SK-N-SH treated with all-trans-retinoic acid at 6 μM for 48 hours (cell line): ENCODE results near the gene BRINP1.

Experiments
- ATAC-seq: fragments of 200-7000 bp; cut with Tn5 transposase; 3 replicates; pipeline ENCODE4 v1.9.1; 2020; ENCODE audit warnings: mild to moderate bottlenecking, moderate library complexity
- BACH2 ChIP-seq: fragments of 250-450 bp; sonication (Bioruptor Pico); IDR thresholded peaks from 2 replicates; pipeline ENCODE4 v1.9.0; 2021; ENCODE audit warnings: mild to moderate bottlenecking, borderline replicate concordance
- CSDC2 ChIP-seq: fragments of 250-450 bp; sonication (Bioruptor Pico); IDR thresholded peaks from 2 replicates; pipeline ENCODE4 v1.5.0; 2020; ENCODE audit warnings: mild to moderate bottlenecking, moderate library complexity
- CSRNP3 ChIP-seq: fragments of 250-450 bp; sonication (Bioruptor Pico); IDR thresholded peaks from 2 replicates; pipeline ENCODE4 v1.5.1; 2021; ENCODE audit warnings: mild to moderate bottlenecking, moderate library complexity
- ESRRG ChIP-seq: fragments of 250-450 bp; sonication (Bioruptor Pico); IDR thresholded peaks from 2 replicates; pipeline ENCODE4 v1.6.1; 2021; ENCODE audit warnings: mild to moderate bottlenecking
- ISL1 ChIP-seq: fragments of 250-450 bp; sonication (Bioruptor Pico); IDR thresholded peaks from 2 replicates; pipeline ENCODE4 v2.1.2; 2022; ENCODE audit warnings: mild to moderate bottlenecking, moderate library complexity
- OSR1 ChIP-seq: fragments of 250-450 bp; sonication (Bioruptor Pico); IDR thresholded peaks from 2 replicates; pipeline ENCODE4 v1.8.0; 2022; ENCODE audit warnings: moderate library complexity, mild to moderate bottlenecking, inconsistent platforms
- POU6F1 ChIP-seq: fragments of 250-450 bp; sonication (Bioruptor Pico); IDR thresholded peaks from 2 replicates; pipeline ENCODE4 v1.8.0; 2021; ENCODE audit warnings: low read depth, mild to moderate bottlenecking, moderate library complexity, borderline replicate concordance
- PPARA ChIP-seq: fragments of 250-450 bp; sonication (Bioruptor Pico); IDR thresholded peaks from 2 replicates; pipeline ENCODE4 v1.5.0; 2020; ENCODE audit warnings: mild to moderate bottlenecking, borderline replicate concordance
- RARB ChIP-seq: fragments of 250-450 bp; sonication (Bioruptor Pico); IDR thresholded peaks from 2 replicates; pipeline ENCODE4 v1.8.0; 2021; ENCODE audit warnings: mild to moderate bottlenecking, moderate library complexity
- TCF4 ChIP-seq: fragments of 250-450 bp; sonication (Bioruptor Pico); IDR thresholded peaks from 2 replicates; pipeline ENCODE4 v1.8.0; 2021; ENCODE audit warnings: mild to moderate bottlenecking, moderate library complexity, borderline replicate concordance
- TOX ChIP-seq: fragments of 250-450 bp; sonication (Bioruptor Pico); IDR thresholded peaks from 2 replicates; pipeline ENCODE4 v1.8.0; 2021; ENCODE audit warnings: mild to moderate bottlenecking, moderate library complexity, borderline replicate concordance
- TSHZ2 ChIP-seq: fragments of 250-450 bp; sonication (Bioruptor Pico); IDR thresholded peaks from 2 replicates; pipeline ENCODE4 v1.5.0; 2020; ENCODE audit warnings: mild to moderate bottlenecking, moderate library complexity
- ZC3H10 ChIP-seq: fragments of 250-450 bp; sonication (Bioruptor Pico); IDR thresholded peaks from 2 replicates; pipeline ENCODE4 v1.5.1; 2021; ENCODE audit warnings: mild to moderate bottlenecking, moderate library complexity
- ZFP3 ChIP-seq: fragments of 250-450 bp; sonication (Bioruptor Pico); IDR thresholded peaks from 2 replicates; pipeline ENCODE4 v1.5.0; 2020; ENCODE audit warnings: mild to moderate bottlenecking, moderate library complexity
- ZNF565 ChIP-seq: fragments of 450-650 bp; formaldehyde crosslinking; conservative IDR thresholded peaks from 2 replicates; pipeline ENCODE4 v1.5.0; 2020; ENCODE audit warnings: low read depth, mild to moderate bottlenecking, moderate library complexity
- ZNF70 ChIP-seq: fragments of 450-650 bp; formaldehyde crosslinking; IDR thresholded peaks from 2 replicates; pipeline ENCODE4 v1.5.0; 2020; ENCODE audit warnings: mild to moderate bottlenecking, moderate library complexity
- ZNF8 ChIP-seq: fragments of 450-650 bp; formaldehyde crosslinking; IDR thresholded peaks from 2 replicates; pipeline ENCODE4 v1.5.0; 2020; ENCODE audit warnings: mild to moderate bottlenecking, moderate library complexity
- TF ChIP-seq, protein P1 (sequence below): fragments of 250-450 bp; sonication (Bioruptor Pico); IDR thresholded peaks from 2 replicates; pipeline ENCODE4 v1.5.1; 2020; ENCODE audit warnings: low read depth, mild to moderate bottlenecking, moderate library complexity

BRINP1 gene

DNA sequence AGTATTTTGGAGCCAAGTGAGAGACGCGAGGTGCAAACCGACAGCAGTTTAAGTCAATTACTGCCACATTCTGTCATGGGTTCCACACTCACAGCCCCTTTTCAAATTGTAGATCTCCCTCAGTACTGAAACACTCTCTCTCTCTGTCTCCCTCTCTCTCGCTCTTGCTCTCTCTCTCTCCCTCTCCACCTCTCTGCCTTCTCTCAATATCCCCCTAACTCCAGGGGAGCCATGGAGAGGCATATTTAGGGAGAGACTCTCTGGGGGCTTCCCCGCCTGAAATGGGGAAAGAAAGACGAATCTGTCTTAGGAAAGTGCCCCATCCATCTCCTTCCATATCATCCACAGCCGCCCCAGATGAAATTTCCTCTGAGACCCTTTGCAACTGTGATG, 1.6 kb downstream of the BRINP1 start (continued):
- TF ChIP-seq TSHZ2 (no peak), ZNF70 (CRISPR knock-in tag) (no peak), PPARA (no peak), BACH2 (CRISPR knock-in tag) (no peak), TCF4 (CRISPR knock-in tag) (no peak), POU6F1 (CRISPR knock-in tag) (no peak)

GRCh38 chr9:119366909-119367682, 2.1 kb downstream of the BRINP1 start:
- ATAC-seq, result no peak
- no peak for TF ChIP-seq ZNF565 (CRISPR knock-in tag)
- no peak for TF ChIP-seq RARB
- no peak for TF ChIP-seq TSHZ2
- no peak for TF ChIP-seq ZNF8 (CRISPR knock-in tag)
- TF ChIP-seq, protein P1, sequence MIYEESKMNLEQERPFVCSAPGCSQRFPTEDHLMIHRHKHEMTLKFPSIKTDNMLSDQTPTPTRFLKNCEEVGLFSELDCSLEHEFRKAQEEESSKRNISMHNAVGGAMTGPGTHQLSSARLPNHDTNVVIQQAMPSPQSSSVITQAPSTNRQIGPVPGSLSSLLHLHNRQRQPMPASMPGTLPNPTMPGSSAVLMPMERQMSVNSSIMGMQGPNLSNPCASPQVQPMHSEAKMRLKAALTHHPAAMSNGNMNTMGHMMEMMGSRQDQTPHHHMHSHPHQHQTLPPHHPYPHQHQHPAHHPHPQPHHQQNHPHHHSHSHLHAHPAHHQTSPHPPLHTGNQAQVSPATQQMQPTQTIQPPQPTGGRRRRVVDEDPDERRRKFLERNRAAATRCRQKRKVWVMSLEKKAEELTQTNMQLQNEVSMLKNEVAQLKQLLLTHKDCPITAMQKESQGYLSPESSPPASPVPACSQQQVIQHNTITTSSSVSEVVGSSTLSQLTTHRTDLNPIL (CRISPR knock-in tag), result no peak
- TF ChIP-seq OSR1 (CRISPR knock-in tag), result no peak
- no peak for TF ChIP-seq ZNF70 (CRISPR knock-in tag)
- TF ChIP-seq TOX (CRISPR knock-in tag), result no peak
- TF ChIP-seq POU6F1 (CRISPR knock-in tag), result no peak
- TF ChIP-seq ZC3H10, result no peak
- TF ChIP-seq ESRRG (CRISPR knock-in tag), result no peak
- TF ChIP-seq TCF4 (CRISPR knock-in tag), result no peak
- TF ChIP-seq ZFP3 (CRISPR knock-in tag), result no peak
- no peak for TF ChIP-seq CSDC2 (CRISPR knock-in tag)
- TF ChIP-seq CSRNP3 (CRISPR knock-in tag), result no peak
- no peak for TF ChIP-seq ISL1
- no peak for TF ChIP-seq BACH2 (CRISPR knock-in tag)
